ENCODE data around the gene SLIT3. TPM values are rescaled to one million over a fixed set of nuclear protein-coding genes. Genes with fewer than 3 reads are reported as not detected.
A peak's percentile ranks its signal among the peaks of the same experiment; 100 is the strongest.

SLIT3 gene
- polyA plus RNA-seq, 1 of the 3 experiments (the other 2 are of a cell fraction) = 119 TPM

DNA sequence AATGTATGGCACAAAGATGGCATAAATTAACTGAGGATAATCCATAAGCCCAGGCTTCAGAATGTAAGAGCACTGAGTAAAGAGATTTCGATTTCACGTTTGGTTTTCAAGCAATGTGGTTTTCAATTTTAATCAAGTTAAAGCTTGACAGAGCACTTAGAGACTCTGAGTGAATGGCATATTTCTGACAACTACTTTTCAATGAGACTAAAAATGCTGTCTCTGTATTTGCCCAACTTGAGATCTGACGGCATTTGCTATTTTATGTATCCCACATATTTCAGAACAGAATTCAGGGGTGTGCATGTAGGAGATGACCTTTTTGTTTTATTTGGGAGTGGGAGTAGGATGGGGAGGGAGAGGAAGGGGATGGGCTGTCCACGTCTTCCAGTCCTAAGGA is 441.5 kb downstream of the SLIT3 start (continued):
- TF ChIP-seq, protein P1, sequence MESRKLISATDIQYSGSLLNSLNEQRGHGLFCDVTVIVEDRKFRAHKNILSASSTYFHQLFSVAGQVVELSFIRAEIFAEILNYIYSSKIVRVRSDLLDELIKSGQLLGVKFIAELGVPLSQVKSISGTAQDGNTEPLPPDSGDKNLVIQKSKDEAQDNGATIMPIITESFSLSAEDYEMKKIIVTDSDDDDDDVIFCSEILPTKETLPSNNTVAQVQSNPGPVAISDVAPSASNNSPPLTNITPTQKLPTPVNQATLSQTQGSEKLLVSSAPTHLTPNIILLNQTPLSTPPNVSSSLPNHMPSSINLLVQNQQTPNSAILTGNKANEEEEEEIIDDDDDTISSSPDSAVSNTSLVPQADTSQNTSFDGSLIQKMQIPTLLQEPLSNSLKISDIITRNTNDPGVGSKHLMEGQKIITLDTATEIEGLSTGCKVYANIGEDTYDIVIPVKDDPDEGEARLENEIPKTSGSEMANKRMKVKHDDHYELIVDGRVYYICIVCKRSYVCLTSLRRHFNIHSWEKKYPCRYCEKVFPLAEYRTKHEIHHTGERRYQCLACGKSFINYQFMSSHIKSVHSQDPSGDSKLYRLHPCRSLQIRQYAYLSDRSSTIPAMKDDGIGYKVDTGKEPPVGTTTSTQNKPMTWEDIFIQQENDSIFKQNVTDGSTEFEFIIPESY (IDR thresholded peaks at IDR 0.05; ENCODE audit: borderline replicate concordance, low read depth) = no peak

DNA sequence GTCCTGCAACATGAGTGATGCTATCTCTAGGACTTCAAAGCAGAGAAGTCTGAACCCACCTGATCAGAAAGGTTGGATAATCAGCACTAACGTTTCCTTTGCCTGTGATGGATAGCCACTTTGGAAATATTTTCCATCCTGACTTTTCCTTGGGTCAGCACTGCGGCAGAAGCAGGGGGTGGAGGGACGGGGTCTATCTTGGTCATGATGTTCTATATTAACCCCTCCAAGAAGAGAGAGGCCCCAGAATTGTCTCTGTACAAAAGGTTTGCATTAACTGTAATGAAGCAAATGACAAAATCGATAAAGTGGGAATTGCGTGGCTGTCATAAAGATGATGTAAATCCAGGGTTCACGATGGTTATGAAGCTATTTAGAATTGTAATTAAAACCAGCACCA is 441.9 kb downstream of the SLIT3 start:
- DNase-seq = no peak
- no peaks in the 10 kb centered on the region for H3F3A ChIP-seq (replicated peaks; ENCODE audit: insufficient read depth)
- no peaks in the 10 kb centered on the region for H3K27me3 ChIP-seq (ENCODE audit: insufficient read depth)
- TF ChIP-seq SIN3A (IDR thresholded peaks at IDR 0.05; ENCODE audit: borderline replicate concordance, low read depth, low read length) (no peak), MEF2A (IDR thresholded peaks at IDR 0.05; ENCODE audit: borderline replicate concordance, low read depth) (no peak), USF2 (IDR thresholded peaks at IDR 0.05; ENCODE audit: borderline replicate concordance, low read depth, low read length) (no peak), MAX (IDR thresholded peaks at IDR 0.05; ENCODE audit: low read depth) (no peak), GABPA (IDR thresholded peaks at IDR 0.05; ENCODE audit: low read depth) (no peak), EZH2phosphoT487 (IDR thresholded peaks at IDR 0.05; ENCODE audit: borderline replicate concordance, low read depth) (no peak), TAF1 (IDR thresholded peaks at IDR 0.05; ENCODE audit: borderline replicate concordance, low read depth, low read length) (no peak), RXRA (IDR thresholded peaks at IDR 0.05; ENCODE audit: borderline replicate concordance, low read depth) (no peak), MXI1 (IDR thresholded peaks at IDR 0.05; ENCODE audit: low read depth, low read length) (no peak), FOSL2 (IDR thresholded peaks at IDR 0.05; ENCODE audit: borderline replicate concordance, low read depth) (no peak), NRF1 (IDR thresholded peaks at IDR 0.05; ENCODE audit: low read depth, low read length) (no peak), RCOR1 (IDR thresholded peaks at IDR 0.05; ENCODE audit: low read length) (no peak), YY1 (IDR thresholded peaks at IDR 0.05; ENCODE audit: low read depth) (no peak), ELF1 (IDR thresholded peaks at IDR 0.05) (no peak), NFIC (IDR thresholded peaks at IDR 0.05; ENCODE audit: borderline replicate concordance) (no peak)
- TF ChIP-seq, protein P1 (IDR thresholded peaks at IDR 0.05; ENCODE audit: borderline replicate concordance, low read depth) = no peak
- TF ChIP-seq, protein P2, sequence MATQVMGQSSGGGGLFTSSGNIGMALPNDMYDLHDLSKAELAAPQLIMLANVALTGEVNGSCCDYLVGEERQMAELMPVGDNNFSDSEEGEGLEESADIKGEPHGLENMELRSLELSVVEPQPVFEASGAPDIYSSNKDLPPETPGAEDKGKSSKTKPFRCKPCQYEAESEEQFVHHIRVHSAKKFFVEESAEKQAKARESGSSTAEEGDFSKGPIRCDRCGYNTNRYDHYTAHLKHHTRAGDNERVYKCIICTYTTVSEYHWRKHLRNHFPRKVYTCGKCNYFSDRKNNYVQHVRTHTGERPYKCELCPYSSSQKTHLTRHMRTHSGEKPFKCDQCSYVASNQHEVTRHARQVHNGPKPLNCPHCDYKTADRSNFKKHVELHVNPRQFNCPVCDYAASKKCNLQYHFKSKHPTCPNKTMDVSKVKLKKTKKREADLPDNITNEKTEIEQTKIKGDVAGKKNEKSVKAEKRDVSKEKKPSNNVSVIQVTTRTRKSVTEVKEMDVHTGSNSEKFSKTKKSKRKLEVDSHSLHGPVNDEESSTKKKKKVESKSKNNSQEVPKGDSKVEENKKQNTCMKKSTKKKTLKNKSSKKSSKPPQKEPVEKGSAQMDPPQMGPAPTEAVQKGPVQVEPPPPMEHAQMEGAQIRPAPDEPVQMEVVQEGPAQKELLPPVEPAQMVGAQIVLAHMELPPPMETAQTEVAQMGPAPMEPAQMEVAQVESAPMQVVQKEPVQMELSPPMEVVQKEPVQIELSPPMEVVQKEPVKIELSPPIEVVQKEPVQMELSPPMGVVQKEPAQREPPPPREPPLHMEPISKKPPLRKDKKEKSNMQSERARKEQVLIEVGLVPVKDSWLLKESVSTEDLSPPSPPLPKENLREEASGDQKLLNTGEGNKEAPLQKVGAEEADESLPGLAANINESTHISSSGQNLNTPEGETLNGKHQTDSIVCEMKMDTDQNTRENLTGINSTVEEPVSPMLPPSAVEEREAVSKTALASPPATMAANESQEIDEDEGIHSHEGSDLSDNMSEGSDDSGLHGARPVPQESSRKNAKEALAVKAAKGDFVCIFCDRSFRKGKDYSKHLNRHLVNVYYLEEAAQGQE (IDR thresholded peaks at IDR 0.05; ENCODE audit: low read depth, low read length) = no peak
- TF ChIP-seq, protein P3, sequence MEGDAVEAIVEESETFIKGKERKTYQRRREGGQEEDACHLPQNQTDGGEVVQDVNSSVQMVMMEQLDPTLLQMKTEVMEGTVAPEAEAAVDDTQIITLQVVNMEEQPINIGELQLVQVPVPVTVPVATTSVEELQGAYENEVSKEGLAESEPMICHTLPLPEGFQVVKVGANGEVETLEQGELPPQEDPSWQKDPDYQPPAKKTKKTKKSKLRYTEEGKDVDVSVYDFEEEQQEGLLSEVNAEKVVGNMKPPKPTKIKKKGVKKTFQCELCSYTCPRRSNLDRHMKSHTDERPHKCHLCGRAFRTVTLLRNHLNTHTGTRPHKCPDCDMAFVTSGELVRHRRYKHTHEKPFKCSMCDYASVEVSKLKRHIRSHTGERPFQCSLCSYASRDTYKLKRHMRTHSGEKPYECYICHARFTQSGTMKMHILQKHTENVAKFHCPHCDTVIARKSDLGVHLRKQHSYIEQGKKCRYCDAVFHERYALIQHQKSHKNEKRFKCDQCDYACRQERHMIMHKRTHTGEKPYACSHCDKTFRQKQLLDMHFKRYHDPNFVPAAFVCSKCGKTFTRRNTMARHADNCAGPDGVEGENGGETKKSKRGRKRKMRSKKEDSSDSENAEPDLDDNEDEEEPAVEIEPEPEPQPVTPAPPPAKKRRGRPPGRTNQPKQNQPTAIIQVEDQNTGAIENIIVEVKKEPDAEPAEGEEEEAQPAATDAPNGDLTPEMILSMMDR (IDR thresholded peaks at IDR 0.05) = no peak
- WGBS (ENCODE audit: low lambda C conversion rate) = 70% methylated on average over 6 of the region's 6 CpGs
- H2AFZ ChIP-seq (ENCODE audit: low read depth) = no peak overlapping the region
- ChIA-PET POLR2A (no interaction called here), CTCF (interaction anchor here (0.9 kb wide), 1 partner anchor 21 kb away, joined by 3 read pairs; no protein-coding TSS in a partner anchor)
- H3K4me3 ChIP-seq (ENCODE audit: low read depth in 2 of 2, low read length in 1 of 2) = no peak overlapping the region
- no peak overlapping the region for H3K4me2 ChIP-seq
- H3K9me2 ChIP-seq = no peaks in the 10 kb centered on the region
- peaks cover 0 to 42% of the 10 kb centered on the region in 2 experiments for H3K36me3 ChIP-seq (replicated peaks in 1 of 2; ENCODE audit: control insufficient read depth in 1 of 2, insufficient read depth in 2 of 2, low read length in 1 of 2)
- no peak overlapping the region for H3K9ac ChIP-seq
- peaks cover 0 to 29% of the 10 kb centered on the region in 2 experiments; a peak in 2 of 4 replicates for H3K4me1 ChIP-seq (ENCODE audit: control insufficient read depth in 1 of 2, insufficient read depth in 2 of 2, low read depth in 1 of 2, low read length in 1 of 2)
- H4K20me1 ChIP-seq (ENCODE audit: insufficient read depth) = no peaks in the 10 kb centered on the region
- no peaks in the 10 kb centered on the region for H3K79me2 ChIP-seq (ENCODE audit: insufficient read depth)
- no peaks in the 10 kb centered on the region for H3K9me3 ChIP-seq
- H3K27ac ChIP-seq (ENCODE audit: low read depth in 2 of 2, low read length in 1 of 2) = peak overlapping the region in 1 of 2 experiments; percentile 43; a peak in 1 of 4 replicates

Data from SK-N-SH (cell line).